Measurements from ENCODE around the gene GABPB1. TPM values are rescaled to one million over a fixed set of nuclear protein-coding genes. Genes with fewer than 3 reads are reported as not detected.

The GABPB1 gene
- total RNA-seq, 1 donor from 2014 or later = 13.3 TPM

GRCh38 chr15:50302581-50302980 is 52.4 kb downstream of the GABPB1 start:
- H3K4me1 ChIP-seq = no peaks in the 10 kb centered on the region
- H3K27me3 ChIP-seq = no peaks in the 10 kb centered on the region
- peaks cover 0 to 10% of the 10 kb centered on the region in 2 donors for H3K36me3 ChIP-seq
- H3K4me3 ChIP-seq = no peak overlapping the region
- intact Hi-C loops (cut with DNase I) = no loop called here
- H3K27ac ChIP-seq = no peak overlapping the region
- no peaks in the 10 kb centered on the region for H3K9me3 ChIP-seq
- no peak for DNase-seq (ENCODE audit: extremely low spot score in 2 of 2)
- TF ChIP-seq CTCF (IDR thresholded peaks at IDR 0.05) (no peak), POLR2A (IDR thresholded peaks at IDR 0.05) (no peak), POLR2AphosphoS5 (IDR thresholded peaks at IDR 0.05; ENCODE audit: insufficient read depth in 1 of 2, low read depth in 1 of 2) (no peak)

- intact Hi-C loops (cut with DNase I) = no loop called here
- H3K27me3 ChIP-seq = no peaks in the 10 kb centered on the region
- DNase-seq (ENCODE audit: extremely low spot score in 2 of 2) = no peak
- H3K4me3 ChIP-seq = no peak overlapping the region
- no peak for TF ChIP-seq POLR2A (IDR thresholded peaks at IDR 0.05)
- no peak for TF ChIP-seq CTCF (IDR thresholded peaks at IDR 0.05)
- no peak for TF ChIP-seq POLR2AphosphoS5 (IDR thresholded peaks at IDR 0.05; ENCODE audit: insufficient read depth in 1 of 2, low read depth in 1 of 2)
- H3K27ac ChIP-seq = no peak overlapping the region
- peaks cover 0 to 10% of the 10 kb centered on the region in 2 donors for H3K36me3 ChIP-seq
- H3K4me1 ChIP-seq = no peaks in the 10 kb centered on the region
- H3K9me3 ChIP-seq = no peaks in the 10 kb centered on the region
These were observed 56.7 kb downstream of the GABPB1 start for GRCh38 chr15:50298340-50298739.

GRCh38 chr15:50295966-50296365 is 59.0 kb downstream of the GABPB1 start:
- peaks cover 0 to 9% of the 10 kb centered on the region in 2 donors for H3K36me3 ChIP-seq
- intact Hi-C loops (cut with DNase I) = no loop called here
- H3K4me1 ChIP-seq = no peaks in the 10 kb centered on the region
- TF ChIP-seq POLR2AphosphoS5 (IDR thresholded peaks at IDR 0.05; ENCODE audit: insufficient read depth in 1 of 2, low read depth in 1 of 2) (no peak), POLR2A (IDR thresholded peaks at IDR 0.05) (no peak), CTCF (IDR thresholded peaks at IDR 0.05) (no peak)
- no peaks in the 10 kb centered on the region for H3K9me3 ChIP-seq
- no peak overlapping the region for H3K4me3 ChIP-seq
- H3K27me3 ChIP-seq = no peaks in the 10 kb centered on the region
- H3K27ac ChIP-seq = no peak overlapping the region
- DNase-seq (ENCODE audit: extremely low spot score in 2 of 2) = no peak

GRCh38 chr15:50289749-50290148 is 65.2 kb downstream of the GABPB1 start:
- DNase-seq (ENCODE audit: extremely low spot score in 2 of 2) = no peak
- H3K27ac ChIP-seq = no peak overlapping the region
- intact Hi-C loops (cut with DNase I) = no loop called here
- TF ChIP-seq POLR2A (IDR thresholded peaks at IDR 0.05) (no peak), CTCF (IDR thresholded peaks at IDR 0.05) (no peak), POLR2AphosphoS5 (IDR thresholded peaks at IDR 0.05; ENCODE audit: insufficient read depth in 1 of 2, low read depth in 1 of 2) (no peak)
- H3K4me1 ChIP-seq = no peaks in the 10 kb centered on the region
- no peak overlapping the region for H3K4me3 ChIP-seq
- H3K9me3 ChIP-seq = no peaks in the 10 kb centered on the region
- peaks cover 0 to 4% of the 10 kb centered on the region in 2 donors for H3K36me3 ChIP-seq
- no peaks in the 10 kb centered on the region for H3K27me3 ChIP-seq

- intact Hi-C loops (cut with DNase I) = no loop called here
- Histone ChIP-seq H3K4me1 (no peaks in the 10 kb centered on the region), H3K36me3 (peaks cover 0 to 9% of the 10 kb centered on the region in 2 donors), H3K9me3 (no peaks in the 10 kb centered on the region), H3K4me3 (no peak overlapping the region), H3K27ac (no peak overlapping the region), H3K27me3 (no peaks in the 10 kb centered on the region)
- no peak for TF ChIP-seq CTCF (IDR thresholded peaks at IDR 0.05)
- TF ChIP-seq POLR2A (IDR thresholded peaks at IDR 0.05) = no peak
- TF ChIP-seq POLR2AphosphoS5 (IDR thresholded peaks at IDR 0.05; ENCODE audit: insufficient read depth in 1 of 2, low read depth in 1 of 2) = no peak
- DNase-seq (ENCODE audit: extremely low spot score in 2 of 2) = no peak
These were observed 67.5 kb downstream of the GABPB1 start for GRCh38 chr15:50287324-50288116.
